Activated CD8-positive, alpha-beta memory T cell treated with anti-CD3 and anti-CD28 coated beads, Interleukin-2, amount 50 U/mL, for 4 hours (primary cell): ENCODE results near the gene MGLL.

Source experiments
- DNase-seq: peaks from one replicate; pipeline ENCODE4 v3.0.0-alpha.2; 2020

Gene MGLL

DNA sequence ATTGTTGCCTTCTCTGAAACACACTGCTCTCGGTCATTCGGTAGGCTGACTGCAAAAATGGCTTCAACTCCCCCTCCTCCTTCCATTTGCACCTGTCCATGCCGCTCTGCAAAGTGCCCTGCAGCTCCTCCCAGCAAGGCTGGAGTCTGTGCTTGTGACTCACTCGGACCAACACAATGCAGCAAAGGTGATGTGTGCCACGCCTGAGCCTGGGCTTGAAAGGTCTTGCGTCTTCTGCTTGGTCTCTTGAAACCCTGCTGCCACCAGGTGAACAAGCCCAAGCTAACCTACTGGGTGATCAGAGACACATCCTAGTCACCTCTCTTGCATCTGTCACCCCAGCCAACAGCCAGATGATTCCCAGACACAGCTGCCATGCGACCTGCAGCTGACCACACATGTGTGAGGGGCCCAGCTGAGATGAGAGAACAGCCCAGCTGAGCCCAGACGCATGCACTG is 71.1 kb downstream of the MGLL start:
- no peak for DNase-seq

DNA sequence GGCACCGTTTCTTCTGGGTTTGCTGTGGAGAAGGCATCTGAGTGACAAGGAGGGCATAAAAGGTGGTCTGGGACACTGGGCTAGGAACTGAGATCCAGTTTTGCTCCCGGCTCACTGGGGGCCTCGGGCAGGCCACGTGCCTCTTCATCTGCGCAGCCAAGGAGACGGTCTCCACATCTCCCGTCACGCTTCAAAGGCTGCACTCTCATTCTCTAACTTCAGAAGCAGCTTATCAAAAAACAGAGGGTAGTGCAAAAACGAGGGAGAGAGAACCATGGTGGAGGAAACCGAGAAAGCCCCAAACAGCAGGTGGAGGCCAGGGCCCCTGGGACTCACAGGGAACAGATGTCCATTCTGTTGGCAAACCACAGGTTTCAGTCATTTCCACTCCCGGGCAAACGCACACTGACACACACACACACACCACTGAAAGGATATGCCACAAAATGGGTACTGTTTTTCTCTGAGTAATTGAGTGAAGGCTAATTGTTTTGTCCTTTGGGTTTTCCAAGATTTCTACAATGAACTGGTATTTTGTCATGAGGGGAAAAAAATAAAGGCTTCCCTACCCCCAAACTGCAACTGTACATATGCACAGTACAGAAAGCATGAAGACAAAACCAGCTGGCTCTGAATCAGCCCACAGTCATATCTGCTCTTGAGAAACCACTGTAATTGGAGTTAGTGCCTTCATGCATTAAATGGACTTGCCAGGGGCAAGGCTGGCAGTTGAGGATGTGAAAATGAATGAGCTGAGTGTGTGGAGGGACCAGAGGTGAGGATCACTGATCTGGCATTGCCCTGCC is 71.9 kb downstream of the MGLL start:
- DNase-seq, result no peak

DNA sequence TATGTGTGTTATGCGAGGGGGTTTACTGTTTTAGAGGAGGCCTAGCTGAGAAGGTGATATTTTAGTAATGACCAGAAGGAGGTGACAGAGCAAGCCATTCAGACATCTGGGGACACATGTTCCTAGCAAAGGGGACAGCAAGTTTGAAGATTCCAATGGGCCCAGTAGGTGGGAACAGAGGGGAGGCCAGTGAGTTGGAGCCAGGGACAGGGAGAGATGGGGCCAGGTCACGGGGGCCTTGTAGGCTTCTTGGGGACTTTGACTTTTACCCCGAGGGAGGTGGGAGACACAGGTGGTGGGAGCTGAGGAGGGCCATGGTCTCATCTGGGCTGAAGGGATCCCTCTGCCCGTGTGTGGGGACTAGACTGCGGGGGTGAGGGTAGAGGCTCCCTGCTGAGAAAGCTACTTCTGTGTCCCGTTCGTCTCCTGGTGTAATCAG is 72.5 kb downstream of the MGLL start:
- no peak for DNase-seq

DNA sequence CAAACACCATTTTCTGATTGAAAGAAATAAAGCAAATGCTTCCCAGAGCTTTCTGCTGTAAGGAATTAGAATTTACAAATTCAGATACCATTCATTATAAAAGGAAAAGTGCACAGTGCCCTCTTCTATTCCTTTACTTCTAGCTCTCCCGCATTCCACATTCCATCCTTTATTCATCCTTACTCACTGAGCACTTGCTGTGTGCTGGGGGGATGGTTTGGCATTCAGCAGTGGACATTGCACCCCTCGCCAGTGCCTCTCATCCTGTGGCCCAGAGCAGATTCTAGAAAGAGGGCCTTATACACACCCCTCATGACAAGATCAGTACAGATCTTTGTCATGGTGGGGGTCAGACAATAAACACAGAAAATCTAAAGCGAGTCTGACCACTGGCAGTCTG is 73.0 kb downstream of the MGLL start:
- no peak for DNase-seq

DNA sequence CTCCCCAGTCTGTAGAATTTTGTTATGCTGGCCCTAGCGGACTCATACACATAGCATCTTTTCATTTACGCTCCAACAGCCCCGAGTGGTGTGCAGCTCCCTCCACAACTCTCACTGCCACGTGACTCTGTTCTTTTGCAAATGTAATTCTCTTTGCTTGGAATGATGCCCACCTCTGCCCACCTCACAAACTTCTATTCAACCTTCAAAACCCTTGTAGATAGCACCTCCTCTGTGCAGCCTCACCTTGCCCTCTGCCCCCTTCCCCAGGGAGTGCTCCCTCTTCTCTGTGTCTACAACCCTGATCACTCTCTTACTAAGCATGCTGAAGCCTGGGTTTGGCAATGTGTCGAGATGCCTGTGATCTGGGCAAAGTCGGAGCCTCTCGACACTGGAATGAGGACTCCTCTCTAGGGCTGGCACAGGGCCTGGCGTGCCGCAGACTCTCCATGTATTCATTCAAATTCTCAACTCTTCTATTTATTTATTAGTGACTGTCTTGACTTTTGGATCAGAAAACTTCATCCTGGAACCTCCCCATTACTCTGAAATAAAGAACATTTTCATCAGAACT is 73.5 kb downstream of the MGLL start:
- no peak for DNase-seq

- no peak for DNase-seq
Observed at GRCh38 chr3:127747751-127748521, 74.4 kb downstream of the MGLL start.

DNA sequence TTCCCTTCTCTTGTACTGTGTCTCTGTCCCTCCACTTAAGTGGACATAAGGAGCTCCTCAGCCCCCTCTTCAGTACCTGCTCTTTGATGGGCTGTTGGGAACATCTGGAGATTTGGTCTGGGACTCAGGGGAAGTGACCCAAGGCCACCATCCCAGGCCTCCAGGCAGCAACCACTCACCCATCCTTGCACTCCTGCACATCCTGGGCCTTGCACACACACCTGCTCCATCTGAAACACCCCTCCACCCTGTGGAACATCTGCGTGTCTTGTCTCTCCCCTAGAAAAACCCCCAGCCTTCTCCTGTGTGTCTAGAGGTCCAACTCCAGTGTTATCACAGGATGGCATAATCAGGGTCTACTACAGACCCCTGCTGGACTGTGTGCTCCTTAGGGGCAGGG is 75.2 kb downstream of the MGLL start:
- no peak for DNase-seq

DNA sequence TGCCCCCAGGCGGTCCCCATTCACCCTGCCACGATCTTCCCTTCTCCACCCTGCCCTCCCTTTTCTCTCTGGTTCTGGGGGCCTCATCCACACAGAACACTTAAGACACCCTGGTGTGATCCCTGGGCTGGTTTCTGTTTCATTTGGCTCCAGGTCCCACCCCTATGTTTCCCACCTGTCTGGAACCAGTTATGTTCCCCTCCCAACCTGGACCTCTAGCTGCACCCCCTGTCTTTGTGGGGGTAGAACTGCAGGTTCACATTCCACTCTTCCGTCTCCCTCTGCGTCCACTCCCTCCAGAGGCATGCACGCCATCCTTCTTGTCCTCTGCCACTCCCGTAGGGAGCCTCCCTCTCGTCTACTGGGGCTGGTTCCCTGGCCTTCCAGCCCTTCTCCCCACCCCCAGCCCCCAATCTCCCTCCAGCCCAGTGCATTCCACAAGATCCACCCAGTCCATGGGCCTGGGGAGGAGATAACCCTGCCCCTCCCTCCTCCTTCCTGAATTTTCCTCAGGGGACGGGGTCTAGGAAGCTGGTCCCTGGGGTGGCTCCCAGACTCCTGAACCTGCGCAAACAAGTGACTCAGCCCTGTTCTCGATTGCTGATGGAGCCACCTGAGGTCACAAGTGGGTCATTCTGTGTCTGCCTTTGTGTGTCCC is 75.8 kb downstream of the MGLL start:
- no peak for DNase-seq

- no peak for DNase-seq
Observed at GRCh38 chr3:127745656-127746399, 76.5 kb downstream of the MGLL start.

DNA sequence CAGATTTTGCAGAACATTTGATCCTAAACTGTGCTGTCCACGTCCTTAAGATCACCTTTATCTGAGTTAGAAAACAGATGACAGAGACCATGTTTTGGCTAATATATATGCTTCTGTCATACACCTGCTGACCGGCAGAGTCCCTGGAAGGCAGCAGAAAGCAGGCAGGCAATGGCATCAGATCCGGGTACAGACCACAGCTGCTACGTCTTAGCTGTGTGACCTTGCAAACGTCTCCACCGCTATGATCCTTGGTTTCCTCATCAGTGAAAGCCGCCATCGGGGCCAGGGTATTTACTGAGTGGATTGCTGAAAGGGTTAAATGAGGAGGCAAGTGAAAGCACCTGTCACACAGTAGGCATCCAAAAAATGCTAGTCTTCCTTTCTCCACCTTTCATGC is 77.4 kb downstream of the MGLL start:
- no peak for DNase-seq

- DNase-seq, result no peak
Observed at GRCh38 chr3:127744253-127744815, 78.0 kb downstream of the MGLL start.

DNA sequence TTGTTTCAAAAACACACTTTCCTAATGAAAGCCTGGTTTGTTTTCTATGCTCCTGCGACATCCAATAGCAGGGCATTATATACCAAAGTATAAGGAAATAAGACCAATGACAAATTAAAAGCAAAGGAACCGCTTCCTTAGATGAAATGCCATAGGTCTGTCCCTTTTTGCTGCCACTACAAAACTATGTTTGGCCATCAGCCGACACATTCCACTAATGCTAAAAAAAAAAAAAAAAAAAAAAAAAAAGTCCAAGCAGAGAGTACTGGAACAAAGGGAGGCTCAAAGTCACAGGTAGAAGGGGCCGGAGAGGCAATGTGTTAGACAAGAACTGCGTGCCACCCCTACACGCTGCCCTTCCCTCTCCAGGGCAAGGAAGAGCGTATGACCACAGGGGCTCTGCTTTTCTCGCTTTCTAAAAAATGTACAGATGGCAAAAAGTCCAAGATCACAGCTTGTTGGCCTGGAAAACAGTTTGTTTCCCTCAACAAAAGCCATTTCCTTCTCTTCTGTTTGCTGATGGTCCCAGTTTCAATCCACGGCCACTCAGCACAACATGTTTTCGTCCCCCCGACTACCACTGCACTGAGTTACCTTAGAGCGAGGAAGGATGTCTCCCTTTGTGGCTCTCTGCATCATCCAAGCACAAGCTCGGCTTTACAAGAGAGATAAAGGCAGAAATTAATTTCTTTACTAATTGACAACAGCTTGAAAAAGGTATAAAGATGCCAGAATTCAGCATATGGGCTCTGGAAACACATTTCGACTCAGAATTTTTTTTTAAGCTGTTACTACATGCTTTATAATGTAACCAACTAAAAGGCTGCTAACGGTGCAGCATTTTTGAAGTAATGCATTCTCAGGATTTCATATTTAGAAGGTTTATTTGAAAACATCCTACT is 78.7 kb downstream of the MGLL start:
- DNase-seq, result no peak

- DNase-seq, result no peak
Observed at GRCh38 chr3:127742580-127742979, 79.7 kb downstream of the MGLL start.

- DNase-seq, result no peak
Observed at GRCh38 chr3:127741690-127742089, 80.6 kb downstream of the MGLL start.

DNA sequence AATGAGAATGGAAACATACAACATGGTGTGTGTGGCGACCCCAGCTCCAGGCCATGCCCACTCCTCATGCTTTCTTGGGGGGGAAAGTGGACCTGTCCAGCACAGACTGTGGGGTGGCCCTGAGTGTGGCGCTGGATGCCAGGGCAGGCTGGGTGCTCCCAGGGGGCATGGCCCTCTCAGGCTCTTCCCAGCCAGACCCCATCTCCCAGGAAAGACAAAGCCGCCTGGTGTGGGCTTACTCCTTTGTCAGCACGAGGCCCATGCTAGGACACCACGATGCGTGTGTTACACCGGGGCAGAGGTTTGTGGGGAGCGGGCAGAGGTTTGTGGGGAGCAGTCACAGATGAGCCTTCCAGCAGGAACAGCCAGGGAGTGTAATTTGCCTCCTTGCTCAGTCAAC is 81.1 kb downstream of the MGLL start:
- no peak for DNase-seq

- DNase-seq, result no peak
Observed at GRCh38 chr3:127740136-127740915, 82.0 kb downstream of the MGLL start.

DNA sequence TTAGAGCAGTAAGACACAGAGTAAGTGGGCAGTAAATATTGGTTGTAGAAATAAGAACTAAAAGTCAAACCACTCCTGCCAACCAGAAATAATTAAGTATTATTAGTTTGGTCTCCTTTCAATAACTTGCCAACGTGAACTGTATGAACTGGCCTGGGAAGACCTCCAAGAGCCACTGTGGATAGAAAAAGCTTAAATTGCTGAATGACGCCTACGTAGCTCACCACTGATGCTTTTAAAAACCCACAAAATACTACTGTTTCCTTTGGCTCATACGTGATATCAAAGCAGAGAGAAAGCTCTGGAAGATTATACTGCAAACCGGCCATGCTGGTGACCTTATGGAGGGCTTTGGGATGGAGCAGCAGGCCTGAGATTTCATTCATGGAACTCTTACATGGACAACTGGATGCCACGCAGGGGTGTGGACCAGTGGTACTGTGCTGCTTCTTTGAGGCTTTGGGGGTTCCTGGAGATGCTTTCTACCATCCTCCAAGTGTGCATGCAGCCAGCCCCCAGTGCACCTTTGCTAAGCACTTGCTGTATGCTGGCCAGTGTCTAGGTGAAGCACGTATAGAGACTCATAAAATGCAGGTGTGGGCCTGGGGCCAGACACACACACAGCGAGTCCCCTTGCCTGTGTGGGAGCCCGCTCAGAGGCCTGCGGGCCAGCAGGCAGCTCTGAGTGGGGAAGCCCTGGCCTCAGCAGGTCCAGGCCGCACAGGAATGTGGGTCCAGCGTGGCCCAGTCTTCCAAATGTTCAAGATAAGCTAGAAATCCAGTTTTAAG is 82.8 kb downstream of the MGLL start:
- DNase-seq, result no peak

GRCh38 chr3:127738192-127738840 is 84.0 kb downstream of the MGLL start:
- DNase-seq, result no peak
